Mesenchymal stem cell (in vitro differentiated cells and primary cell): Measurements from ENCODE around the gene TRPM1.

ENCODE experiments used
- DNase-seq: peaks from one replicate; pipeline ENCODE4 v3.0.0-alpha.2; 2013
- H2AFZ ChIP-seq: one replicate; pipeline ENCODE4 v1.6.1; 2013; ENCODE audit warnings: low read depth, mild to moderate bottlenecking, control low read depth, inconsistent platforms, low read length, moderate library complexity
- H2AK5ac ChIP-seq: 2 replicates; pipeline ENCODE4 v1.6.1; 2013; ENCODE audit warnings: low read length, moderate library complexity, mild to moderate bottlenecking, inconsistent platforms; ENCODE audit not compliant: severe bottlenecking
- H2BK120ac ChIP-seq: one replicate; pipeline ENCODE4 v1.6.1; 2013; ENCODE audit warnings: low read depth, mild to moderate bottlenecking, inconsistent platforms, low read length, moderate library complexity
- H2BK12ac ChIP-seq, 2 experiments: one replicate each; pipeline ENCODE4 v1.6.1; 2013; ENCODE audit warnings: inconsistent platforms in 2 of 2, low read length in 2 of 2, mild to moderate bottlenecking in 2 of 2, moderate library complexity in 2 of 2, control low read depth in 1 of 2
- H2BK15ac ChIP-seq: one replicate; pipeline ENCODE4 v1.6.1; 2013; ENCODE audit warnings: mild to moderate bottlenecking, low read depth, inconsistent platforms; ENCODE audit not compliant: poor library complexity, severe bottlenecking
- H2BK5ac ChIP-seq: 2 replicates; pipeline ENCODE4 v1.6.1; 2013; ENCODE audit warnings: low read depth, mild to moderate bottlenecking, low read length, control low read depth, inconsistent platforms; ENCODE audit not compliant: poor library complexity, severe bottlenecking
- H3K14ac ChIP-seq, 2 experiments: one replicate each; pipeline ENCODE4 v1.6.1; 2013; ENCODE audit warnings: inconsistent platforms in 2 of 2, low read length in 2 of 2, control low read depth in 1 of 2, mild to moderate bottlenecking in 1 of 2, moderate library complexity in 1 of 2
- H3K18ac ChIP-seq, 2 experiments: one replicate each; pipeline ENCODE4 v1.6.1; 2013; ENCODE audit warnings: inconsistent platforms in 2 of 2, low read length in 2 of 2, control low read depth in 1 of 2, low read depth in 1 of 2, mild to moderate bottlenecking in 1 of 2
- H3K23ac ChIP-seq, 2 experiments: one replicate each; pipeline ENCODE4 v1.6.1; 2013; ENCODE audit warnings: inconsistent platforms in 2 of 2, low read length in 2 of 2, mild to moderate bottlenecking in 2 of 2, moderate library complexity in 2 of 2, control low read depth in 1 of 2
- H3K27ac ChIP-seq: 2 replicates; pipeline ENCODE4 v1.5.1; 2013; ENCODE audit warnings: mild to moderate bottlenecking, moderate library complexity, low read length, control low read depth, inconsistent platforms; ENCODE audit not compliant: poor library complexity, severe bottlenecking
- H3K27me3 ChIP-seq, 2 experiments: 2 replicates each; pipeline versions ENCODE4 v1.6.1 to v1.7.0; 2013; ENCODE audit warnings: low read length in 2 of 2, mild to moderate bottlenecking in 2 of 2, moderate library complexity in 2 of 2, control low read depth in 1 of 2, inconsistent platforms in 1 of 2; ENCODE audit not compliant: control insufficient read depth in 1 of 2, insufficient read depth in 1 of 2
- H3K36me3 ChIP-seq, 2 experiments: 2 replicates each; pipeline versions ENCODE4 v1.6.1 to v1.7.0; 2013; ENCODE audit warnings: low read length in 2 of 2, control low read depth in 1 of 2, inconsistent platforms in 1 of 2, low read depth in 1 of 2, mild to moderate bottlenecking in 1 of 2; ENCODE audit not compliant: insufficient read depth in 2 of 2, control insufficient read depth in 1 of 2
- H3K4ac ChIP-seq, 2 experiments: one replicate each; pipeline ENCODE4 v1.6.1; 2013; ENCODE audit warnings: inconsistent platforms in 2 of 2, low read length in 2 of 2, mild to moderate bottlenecking in 2 of 2, moderate library complexity in 2 of 2, control low read depth in 1 of 2, low read depth in 1 of 2
- H3K4me1 ChIP-seq: 2 replicates; pipeline ENCODE4 v1.6.1; 2013; ENCODE audit warnings: low read depth, low read length, control low read depth; ENCODE audit not compliant: control insufficient read depth, insufficient read depth
- H3K4me2 ChIP-seq: 2 replicates; pipeline ENCODE4 v1.6.1; 2013; ENCODE audit warnings: low read length, mild to moderate bottlenecking, inconsistent platforms; ENCODE audit not compliant: poor library complexity, severe bottlenecking
- H3K4me3 ChIP-seq, 2 experiments: 2 replicates each; pipeline versions ENCODE4 v1.5.1 to v1.7.0; 2013; ENCODE audit warnings: low read length in 2 of 2, mild to moderate bottlenecking in 2 of 2, control low read depth in 1 of 2, low read depth in 1 of 2; ENCODE audit not compliant: insufficient read depth in 1 of 2
- H3K79me1 ChIP-seq: replicated peaks from 2 replicates; pipeline ENCODE4 v1.6.1; 2013; ENCODE audit warnings: mild to moderate bottlenecking, control low read depth, low read length, inconsistent platforms; ENCODE audit not compliant: poor library complexity, severe bottlenecking
- H3K9ac ChIP-seq: 2 replicates; pipeline ENCODE4 v1.7.0; 2013; ENCODE audit warnings: mild to moderate bottlenecking, low read length, moderate library complexity
- H3K9me3 ChIP-seq: 2 replicates; pipeline ENCODE4 v1.7.0; 2013; ENCODE audit warnings: mild to moderate bottlenecking, low read length; ENCODE audit not compliant: control insufficient read depth
- H4K8ac ChIP-seq: one replicate; pipeline ENCODE4 v1.6.1; 2013; ENCODE audit warnings: inconsistent platforms, mild to moderate bottlenecking, low read length, moderate library complexity
- H4K91ac ChIP-seq: one replicate; pipeline ENCODE4 v1.6.1; 2013; ENCODE audit warnings: mild to moderate bottlenecking, low read length, inconsistent platforms
- WGBS: methylation state at CpG from one replicate; pipeline ENCODE4 v1.1.7; 2013; ENCODE audit warnings: mixed read lengths; 5-methylcytosine and 5-hydroxymethylcytosine counted together

TRPM1 gene

DNA sequence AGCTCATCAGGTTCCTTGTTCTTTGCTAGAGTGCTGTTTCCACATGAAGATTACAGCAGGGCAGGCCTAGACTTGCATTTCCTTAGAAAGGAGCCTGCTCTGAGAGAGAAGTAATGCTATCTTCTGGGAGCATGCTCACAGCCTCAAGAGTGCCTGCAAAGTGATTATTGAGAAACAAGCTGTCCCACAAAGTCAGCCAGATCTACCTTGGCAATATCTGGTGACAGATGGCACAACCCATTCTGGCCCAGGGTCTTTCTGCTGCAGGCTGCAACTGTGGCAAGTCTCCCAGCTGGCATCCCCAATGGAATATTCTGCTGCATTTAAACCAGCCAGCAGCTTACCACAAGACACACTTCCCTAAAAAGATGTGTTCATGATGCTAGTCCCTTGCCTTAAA, 139.4 kb downstream of the TRPM1 start:
- Histone ChIP-seq H4K8ac (no peak overlapping the region), H2BK12ac (no peak overlapping the region), H3K23ac (no peak overlapping the region), H3K4me1 (peaks cover 3% of the 10 kb centered on the region), H3K27ac (no peak overlapping the region), H3K14ac (no peak overlapping the region), H3K9me3 (no peaks in the 10 kb centered on the region), H2AFZ (no peak overlapping the region), H3K4me2 (no peak overlapping the region), H2BK15ac (no peak overlapping the region), H3K9ac (no peak overlapping the region), H2AK5ac (no peak overlapping the region), H3K79me1 (peaks cover 25% of the 10 kb centered on the region), H3K27me3 (no peaks in the 10 kb centered on the region), H3K36me3 (peaks cover 25 to 79% of the 10 kb centered on the region in 2 experiments), H4K91ac (no peak overlapping the region), H3K18ac (no peak overlapping the region), H2BK5ac (no peak overlapping the region), H3K4me3 (no peak overlapping the region), H3K4ac (no peak overlapping the region), H2BK120ac (no peak overlapping the region)
- DNase-seq: no peak

- DNase-seq: no peak
- Histone ChIP-seq H2AK5ac (no peak overlapping the region), H3K79me1 (peaks cover 24% of the 10 kb centered on the region), H3K18ac (no peak overlapping the region), H3K4ac (no peak overlapping the region), H3K4me1 (peaks cover 12% of the 10 kb centered on the region), H3K4me2 (no peak overlapping the region), H4K8ac (no peak overlapping the region), H2BK15ac (no peak overlapping the region), H3K4me3 (no peak overlapping the region), H4K91ac (no peak overlapping the region), H2BK12ac (no peak overlapping the region), H3K23ac (no peak overlapping the region), H3K9me3 (no peaks in the 10 kb centered on the region), H3K27ac (no peak overlapping the region), H2BK5ac (no peak overlapping the region), H3K36me3 (peaks cover 37 to 67% of the 10 kb centered on the region in 2 experiments), H3K27me3 (no peaks in the 10 kb centered on the region), H3K14ac (no peak overlapping the region), H2BK120ac (no peak overlapping the region), H2AFZ (no peak overlapping the region), H3K9ac (no peak overlapping the region)
- WGBS: over 99% methylated on average over 3 of the region's 5 CpGs
Observed at GRCh38 chr15:30958219-30958618, 143.3 kb downstream of the TRPM1 start.

- H3K14ac ChIP-seq: no peak overlapping the region
- H3K18ac ChIP-seq: no peak overlapping the region
- peaks cover 18% of the 10 kb centered on the region for H3K4me1 ChIP-seq
- no peak overlapping the region for H2BK120ac ChIP-seq
- H4K91ac ChIP-seq: no peak overlapping the region
- no peak overlapping the region for H3K9ac ChIP-seq
- H2AFZ ChIP-seq: no peak overlapping the region
- no peak overlapping the region for H3K4me2 ChIP-seq
- no peak overlapping the region for H3K4me3 ChIP-seq
- H3K23ac ChIP-seq: no peak overlapping the region
- H3K36me3 ChIP-seq: peaks cover 49 to 74% of the 10 kb centered on the region in 2 experiments
- WGBS: 81% methylated on average over 4 of the region's 6 CpGs
- peak overlapping the region; percentile 49 for H2BK5ac ChIP-seq
- H3K9me3 ChIP-seq: no peaks in the 10 kb centered on the region
- peak overlapping the region; percentile 95 for H3K27ac ChIP-seq
- DNase-seq: no peak
- no peaks in the 10 kb centered on the region for H3K27me3 ChIP-seq
- H2BK15ac ChIP-seq: no peak overlapping the region
- peak overlapping the region; percentile 78 for H2AK5ac ChIP-seq
- no peak overlapping the region for H2BK12ac ChIP-seq
- H3K4ac ChIP-seq: no peak overlapping the region
- peaks cover 23% of the 10 kb centered on the region for H3K79me1 ChIP-seq
- H4K8ac ChIP-seq: no peak overlapping the region
Observed at GRCh38 chr15:30956216-30957124, 145.1 kb downstream of the TRPM1 start.

DNA sequence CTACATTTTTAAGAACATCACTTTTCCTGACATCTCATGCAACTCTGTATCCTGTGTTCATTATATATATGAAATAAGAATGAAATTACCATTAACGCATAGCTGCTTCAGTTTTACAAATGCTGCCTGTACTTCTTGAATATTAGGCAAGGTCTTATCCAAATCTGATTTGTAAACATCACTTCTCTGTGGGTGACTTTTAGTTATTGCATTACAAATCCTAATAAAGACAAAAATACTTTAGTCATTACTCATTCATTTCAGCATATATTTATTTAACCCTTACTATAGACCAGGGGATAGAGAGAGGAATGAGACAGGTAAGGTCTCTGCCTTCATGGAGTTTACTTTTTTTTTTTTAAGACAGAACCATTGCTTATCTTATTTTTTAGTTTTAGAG, 146.9 kb downstream of the TRPM1 start:
- no peak overlapping the region for H4K8ac ChIP-seq
- H2BK120ac ChIP-seq: no peak overlapping the region
- H3K4ac ChIP-seq: no peak overlapping the region
- peaks cover 1% of the 10 kb centered on the region for H3K9me3 ChIP-seq
- no peaks in the 10 kb centered on the region for H3K27me3 ChIP-seq
- WGBS: no CpG with 5 or more reads among the region's 1 CpG
- no peak overlapping the region for H2BK5ac ChIP-seq
- no peak overlapping the region for H2BK12ac ChIP-seq
- no peak overlapping the region for H3K14ac ChIP-seq
- no peak overlapping the region for H3K27ac ChIP-seq
- no peak overlapping the region for H3K4me3 ChIP-seq
- H3K4me1 ChIP-seq: peaks cover 18% of the 10 kb centered on the region
- no peak overlapping the region for H2BK15ac ChIP-seq
- H2AK5ac ChIP-seq: no peak overlapping the region
- H3K36me3 ChIP-seq: peaks cover 48 to 77% of the 10 kb centered on the region in 2 experiments
- no peak overlapping the region for H3K18ac ChIP-seq
- no peak overlapping the region for H3K23ac ChIP-seq
- H3K79me1 ChIP-seq: peaks cover 19% of the 10 kb centered on the region
- no peak overlapping the region for H3K4me2 ChIP-seq
- DNase-seq: peak; percentile 11
- no peak overlapping the region for H3K9ac ChIP-seq
- no peak overlapping the region for H4K91ac ChIP-seq
- no peak overlapping the region for H2AFZ ChIP-seq
